ENCODE measurements around the gene MED15. TPM values are rescaled to one million over a fixed set of nuclear protein-coding genes. Genes with fewer than 3 reads are reported as not detected.

The MED15 gene
- total RNA-seq, 4 donors from 2014 or later = 37.5 to 69.4 (median 52.7) TPM

DNA sequence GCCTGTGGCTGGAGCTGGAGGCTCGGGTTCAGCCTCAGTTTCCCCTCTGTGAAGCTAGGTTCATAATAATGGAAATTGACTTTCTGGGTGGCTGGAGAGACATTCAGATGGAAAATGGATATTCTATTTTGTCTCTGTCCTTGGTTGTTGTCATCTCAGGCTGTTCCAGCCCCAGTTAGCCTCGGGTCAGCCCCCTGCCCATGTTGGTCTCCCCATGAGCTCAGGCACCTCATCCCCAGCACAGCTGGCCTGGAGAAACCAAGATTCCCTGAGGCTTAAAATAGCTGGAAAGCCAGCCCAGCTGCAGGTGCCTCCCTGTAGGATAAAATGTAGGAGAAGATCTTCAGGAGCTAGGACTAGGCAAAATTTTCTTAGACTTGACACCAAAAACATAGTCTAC lies 129.5 kb downstream of the MED15 start:
- Histone ChIP-seq H3K27ac (no peak overlapping the region), H3K36me3 (no peaks in the 10 kb centered on the region), H3K9me3 (no peaks in the 10 kb centered on the region), H3K4me3 (no peak overlapping the region), H3K27me3 (peaks cover 0 to 6% (median 0%) of the 10 kb centered on the region in 3 donors), H3K4me1 (no peaks in the 10 kb centered on the region)
- in situ Hi-C loops (cut with MboI; ENCODE audit: low sequenced_read_pairs in 4 of 4) = no loop called here
- intact Hi-C loops (cut with DNase I; ENCODE audit: low total_unique reads) = no loop called here
- no peak for DNase-seq
- TF ChIP-seq, protein P1, sequence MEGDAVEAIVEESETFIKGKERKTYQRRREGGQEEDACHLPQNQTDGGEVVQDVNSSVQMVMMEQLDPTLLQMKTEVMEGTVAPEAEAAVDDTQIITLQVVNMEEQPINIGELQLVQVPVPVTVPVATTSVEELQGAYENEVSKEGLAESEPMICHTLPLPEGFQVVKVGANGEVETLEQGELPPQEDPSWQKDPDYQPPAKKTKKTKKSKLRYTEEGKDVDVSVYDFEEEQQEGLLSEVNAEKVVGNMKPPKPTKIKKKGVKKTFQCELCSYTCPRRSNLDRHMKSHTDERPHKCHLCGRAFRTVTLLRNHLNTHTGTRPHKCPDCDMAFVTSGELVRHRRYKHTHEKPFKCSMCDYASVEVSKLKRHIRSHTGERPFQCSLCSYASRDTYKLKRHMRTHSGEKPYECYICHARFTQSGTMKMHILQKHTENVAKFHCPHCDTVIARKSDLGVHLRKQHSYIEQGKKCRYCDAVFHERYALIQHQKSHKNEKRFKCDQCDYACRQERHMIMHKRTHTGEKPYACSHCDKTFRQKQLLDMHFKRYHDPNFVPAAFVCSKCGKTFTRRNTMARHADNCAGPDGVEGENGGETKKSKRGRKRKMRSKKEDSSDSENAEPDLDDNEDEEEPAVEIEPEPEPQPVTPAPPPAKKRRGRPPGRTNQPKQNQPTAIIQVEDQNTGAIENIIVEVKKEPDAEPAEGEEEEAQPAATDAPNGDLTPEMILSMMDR (IDR thresholded peaks at IDR 0.05 in 4 of 5, conservative IDR thresholded peaks at IDR 0.05 in 1 of 5) = no peak
- TF ChIP-seq POLR2A (IDR thresholded peaks at IDR 0.05) = no peak
- no peak for ATAC-seq

Other genes starting within 250 kb of the MED15 start
- gene RTN4R, start 239.3 kb upstream of the MED15 start, total RNA-seq = under 1 TPM in 2 of 4 donors, not detected in 2; 0.29 to 0.75 TPM
- gene DGCR6L, start 187.6 kb upstream of the MED15 start, total RNA-seq = 100 to 1,000 TPM in 1 of 4 donors, 10 to 100 TPM in 3; 43.5 to 105 (median 67.5) TPM
- gene ZNF74, start 113.5 kb upstream of the MED15 start, total RNA-seq = 1 to 10 TPM; 3.0 to 6.9 (median 4.9) TPM
- gene SCARF2, start 69.8 kb upstream of the MED15 start, total RNA-seq = 1 to 10 TPM; 1.8 to 4.0 (median 2.3) TPM
- gene KLHL22, start 11.8 kb upstream of the MED15 start, total RNA-seq = 10 to 100 TPM; 24.1 to 32.2 (median 28.4) TPM

All from gastrocnemius medialis (tissue), 4 donors.